HG02763 (cell line): ENCODE data around the gene S100A6.
"Not testable (repeated sequence)": the region's sequence is repeated elsewhere in the genome, so short reads cannot be mapped to it uniquely, and the experiment has no call there.

Source experiments
- ATAC-seq: cut with Tn5 transposase; IDR thresholded peaks from one replicate; pipeline ENCODE4 v1.9.1; 2021; ENCODE audit warnings: mild to moderate bottlenecking, moderate library complexity; ENCODE audit not compliant: unreplicated experiment

Gene S100A6

DNA sequence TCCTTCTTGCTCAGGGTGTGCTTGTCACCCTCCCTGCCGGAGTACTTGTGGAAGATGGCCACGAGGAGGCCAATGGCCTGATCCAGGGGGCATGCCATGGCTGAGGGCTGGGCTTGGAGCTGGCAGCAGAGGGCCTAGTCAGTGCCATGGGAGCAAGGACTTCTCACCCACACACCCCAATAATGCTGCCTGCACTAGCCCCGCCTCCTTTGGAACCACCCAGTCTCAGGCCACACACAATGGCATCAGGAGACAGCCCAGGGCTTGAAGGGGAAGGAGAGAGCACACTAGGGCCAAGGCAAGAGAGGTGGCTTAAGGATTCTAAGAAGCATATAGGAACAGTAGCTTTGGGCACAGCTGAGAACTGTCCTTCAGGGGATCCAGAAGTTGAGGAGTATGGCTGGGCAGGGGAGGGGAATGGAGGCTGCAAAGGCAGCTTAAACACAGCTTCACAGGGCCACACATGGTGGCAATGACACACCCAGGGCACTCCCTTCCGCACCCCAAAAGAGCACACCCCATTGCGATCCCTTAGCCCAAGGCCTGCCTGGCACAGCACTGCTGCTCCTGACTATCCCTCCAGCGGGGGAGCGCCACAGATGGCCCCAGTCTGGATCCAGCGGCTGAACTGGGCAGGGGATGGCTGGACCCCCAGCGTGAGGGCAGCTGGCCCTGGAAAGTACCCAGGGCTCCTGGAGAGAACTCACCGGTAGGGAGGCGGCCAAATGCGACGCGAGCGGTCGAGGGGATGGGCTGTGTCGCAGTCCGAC, at the start of gene S100A6:
Gene S100A6, minus strand, starts transcription at position 750 of the 770 bp plus-strand sequence. Its CDS starts 652 bp downstream, at position 98.
- no peak for ATAC-seq

DNA sequence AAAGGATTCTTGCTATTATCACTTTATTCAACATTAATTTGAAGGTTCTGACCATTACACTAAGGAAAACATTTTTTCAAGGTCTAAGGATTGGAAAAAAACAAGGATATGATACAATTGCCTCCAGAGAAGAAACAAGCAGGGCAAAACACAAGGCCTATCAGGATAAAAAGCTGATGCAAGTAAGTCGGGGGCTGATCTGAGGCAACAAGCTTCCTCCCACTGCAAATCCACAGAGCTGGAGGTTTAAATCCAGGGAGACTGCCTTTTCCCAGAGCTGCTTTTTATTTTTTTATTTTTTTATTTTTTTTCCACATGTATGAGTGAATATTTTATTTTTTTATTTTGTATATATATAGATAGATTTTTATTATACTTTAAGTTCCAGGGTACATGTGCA, 49.2 kb upstream of the S100A6 start:
- ATAC-seq: no peak

DNA sequence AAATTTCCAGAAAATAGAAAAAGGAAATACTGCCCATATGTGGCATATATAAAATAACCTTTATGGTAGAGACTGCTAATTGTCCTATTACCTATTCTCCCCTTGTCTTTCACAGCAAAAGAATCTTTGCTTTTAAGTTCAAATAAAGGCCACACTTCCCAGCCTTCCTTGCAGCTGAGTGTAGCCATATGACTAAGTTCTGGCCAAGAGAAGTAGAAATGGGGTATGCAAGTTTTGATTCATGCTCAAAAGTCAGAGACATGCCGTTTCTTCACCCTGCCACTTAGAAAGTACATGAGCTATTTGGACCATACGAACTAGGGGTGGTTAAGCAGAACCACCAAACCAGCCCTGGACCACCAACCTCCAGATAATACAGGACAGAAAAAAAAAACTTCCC, 48.2 kb upstream of the S100A6 start:
- no peak for ATAC-seq

DNA sequence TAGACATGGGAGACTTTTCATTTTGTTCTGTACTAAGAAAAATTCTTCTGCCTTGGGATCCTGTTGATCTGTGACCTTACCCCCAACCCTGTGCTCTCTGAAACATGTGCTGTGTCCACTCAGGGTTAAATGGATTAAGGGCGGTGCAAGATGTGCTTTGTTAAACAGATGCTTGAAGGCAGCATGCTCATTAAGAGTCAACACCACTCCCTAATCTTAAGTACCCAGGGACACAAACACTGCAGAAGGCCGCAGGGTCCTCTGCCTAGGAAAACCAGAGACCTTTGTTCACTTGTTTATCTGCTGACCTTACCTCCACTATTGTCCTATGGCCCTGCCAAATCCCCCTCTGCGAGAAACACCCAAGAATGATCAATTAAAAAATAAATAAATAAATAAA, 47.7 kb upstream of the S100A6 start:
- not testable (repeated sequence) for ATAC-seq

DNA sequence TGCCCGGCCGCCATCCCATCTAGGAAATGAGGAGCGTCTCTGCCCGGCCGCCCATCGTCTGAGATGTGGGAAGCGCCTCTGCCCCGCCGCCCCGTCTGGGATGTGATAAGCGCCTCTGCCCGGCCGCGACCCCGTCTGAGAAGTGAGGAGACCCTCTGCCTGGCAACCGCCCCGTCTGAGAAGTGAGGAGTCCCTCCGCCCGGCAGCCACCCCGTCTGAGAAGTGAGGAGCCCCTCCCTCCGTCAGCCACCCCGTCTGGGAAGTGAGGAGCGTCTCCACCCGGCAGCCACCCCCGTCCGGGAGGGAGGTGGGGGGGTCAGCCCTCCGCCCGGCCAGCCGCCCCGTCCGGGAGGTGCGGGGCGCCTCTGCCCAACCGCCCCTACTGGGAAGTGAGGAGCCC, 47.0 kb upstream of the S100A6 start:
- ATAC-seq: not testable (repeated sequence)

DNA sequence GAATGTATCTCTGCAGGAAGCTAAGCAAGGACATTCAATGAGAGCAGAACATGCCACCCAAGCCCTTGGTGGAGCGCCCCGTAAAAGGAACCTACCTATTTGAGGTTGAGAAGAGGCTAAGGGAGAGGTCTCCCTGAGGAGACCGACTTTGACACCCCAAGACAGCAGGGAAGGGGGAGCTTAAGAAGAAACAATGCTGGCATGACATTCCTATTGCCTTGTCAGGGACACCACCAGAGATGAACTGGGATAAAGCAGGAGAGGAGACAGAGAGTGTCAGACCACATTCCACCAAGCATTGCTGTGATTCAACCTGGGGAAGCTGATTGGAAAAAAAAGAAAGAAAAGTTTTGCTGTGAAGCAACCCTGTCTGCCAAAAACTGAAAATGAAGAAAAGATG, 43.1 kb upstream of the S100A6 start:
- ATAC-seq: no peak

DNA sequence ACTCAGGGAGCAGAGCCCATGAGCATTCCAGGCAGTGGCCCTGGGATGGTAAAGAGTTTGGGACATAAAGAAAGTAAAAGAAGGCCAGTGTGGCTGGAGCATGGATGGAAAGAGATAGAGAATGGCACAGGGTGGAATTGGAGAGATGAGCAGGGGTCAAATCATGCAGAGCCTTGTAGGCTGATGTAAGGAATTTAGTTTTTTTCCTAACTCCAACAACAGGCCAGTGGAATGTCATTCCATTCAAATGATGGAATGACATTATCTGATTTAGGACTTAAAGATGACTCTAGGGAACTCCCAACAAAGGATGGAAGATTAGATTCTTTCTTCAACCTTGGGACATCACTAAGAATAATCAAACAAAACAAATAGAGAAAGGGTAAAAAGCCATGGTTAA, 42.7 kb upstream of the S100A6 start:
- no peak for ATAC-seq

DNA sequence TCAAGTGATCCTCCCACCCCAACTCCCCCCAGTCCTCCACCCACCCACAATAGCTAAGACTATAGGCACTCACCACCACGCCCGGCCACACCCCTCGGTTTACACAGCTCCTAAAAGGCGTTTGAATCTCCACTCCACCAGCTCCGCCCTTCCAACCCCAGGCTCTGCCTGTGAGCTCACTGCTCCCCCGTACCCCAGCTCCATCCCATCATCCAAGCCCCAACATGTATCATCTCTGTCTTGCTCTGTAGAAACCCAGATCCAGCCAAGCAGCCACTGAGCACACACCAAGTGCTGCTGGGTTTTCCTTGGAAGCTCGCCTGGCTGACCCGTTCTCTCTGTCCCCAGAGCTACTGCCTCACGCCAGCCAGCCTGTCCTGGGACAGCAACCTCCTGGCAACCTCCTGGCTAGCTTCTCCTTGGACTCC, 41.8 kb upstream of the S100A6 start:
- ATAC-seq: no peak

DNA sequence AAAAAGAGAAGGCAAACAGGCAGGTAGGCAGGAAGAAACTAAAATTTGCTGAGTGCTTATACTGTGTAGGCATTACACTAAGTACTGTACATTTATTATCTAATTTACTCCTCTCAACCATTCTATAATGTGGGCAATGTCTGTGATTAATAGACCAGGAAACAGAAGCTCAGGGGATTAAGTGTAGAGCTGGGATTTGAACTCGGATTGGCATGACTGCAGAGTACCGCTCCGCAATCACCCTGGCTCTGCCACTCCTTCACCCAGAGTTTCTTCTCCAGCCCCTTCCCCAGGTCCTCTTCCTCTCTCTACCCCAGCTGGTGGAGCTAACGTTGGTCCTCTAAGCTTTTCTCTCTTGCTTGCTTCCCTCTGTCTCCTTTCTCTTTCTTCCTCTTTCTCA, 41.3 kb upstream of the S100A6 start:
- ATAC-seq: no peak

DNA sequence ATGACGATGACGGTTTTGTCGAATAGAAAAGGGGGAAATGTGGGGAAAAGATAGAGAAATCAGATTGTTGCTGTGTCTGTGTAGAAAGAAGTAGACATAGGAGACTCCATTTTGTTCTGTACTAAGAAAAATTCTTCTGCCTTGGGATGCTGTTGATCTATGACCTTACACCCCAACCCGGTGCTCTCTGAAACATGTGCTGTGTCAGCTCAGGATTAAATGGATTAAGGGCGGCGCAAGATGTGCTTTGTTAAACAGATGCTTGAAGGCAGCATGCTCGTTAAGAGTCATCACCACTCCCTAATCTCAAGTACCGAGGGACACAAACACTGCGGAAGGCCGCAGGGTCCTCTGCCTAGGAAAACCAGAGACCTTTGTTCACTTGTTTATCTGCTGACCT, 39.7 kb upstream of the S100A6 start:
- ATAC-seq: not testable (repeated sequence)

DNA sequence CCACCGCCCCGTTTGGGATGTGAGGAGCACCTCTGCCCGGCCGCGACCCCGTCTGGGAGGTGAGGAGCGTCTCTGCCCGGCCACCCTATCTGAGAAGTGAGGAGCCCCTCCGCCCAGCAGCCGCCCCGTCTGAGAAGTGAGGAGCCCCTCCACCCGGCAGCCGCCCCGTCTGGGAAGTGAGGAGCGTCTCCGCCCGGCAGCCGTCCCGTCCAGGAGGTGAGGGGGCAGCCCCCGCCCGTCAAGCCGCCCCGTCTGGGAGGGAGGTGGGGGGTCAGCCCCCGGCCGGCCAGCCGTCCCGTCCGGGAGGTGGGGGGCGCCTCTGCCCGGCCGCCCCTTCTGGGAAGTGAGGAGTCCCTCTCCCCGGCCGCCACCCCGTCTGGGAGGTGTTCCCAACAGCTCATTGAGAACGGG, 39.3 kb upstream of the S100A6 start:
- not testable (repeated sequence) for ATAC-seq

DNA sequence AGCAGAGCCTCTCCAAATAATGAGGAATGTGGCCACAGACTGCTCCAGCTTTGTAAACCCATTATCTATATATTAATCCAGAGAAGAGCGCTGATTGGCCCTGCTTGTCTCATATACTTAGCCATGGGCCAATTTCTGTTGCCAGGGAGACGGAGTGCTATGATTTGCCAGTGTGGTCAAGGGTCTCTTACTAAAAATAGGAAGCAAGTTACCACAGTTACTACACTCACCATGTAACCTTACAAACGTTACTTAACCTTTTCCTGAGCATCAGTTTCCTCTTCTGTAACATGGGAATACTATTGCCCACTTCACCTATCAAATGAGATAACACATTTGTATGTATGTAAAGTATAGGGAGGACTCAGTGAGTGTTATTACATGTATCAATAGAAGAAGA, 37.6 kb upstream of the S100A6 start:
- ATAC-seq: no peak

DNA sequence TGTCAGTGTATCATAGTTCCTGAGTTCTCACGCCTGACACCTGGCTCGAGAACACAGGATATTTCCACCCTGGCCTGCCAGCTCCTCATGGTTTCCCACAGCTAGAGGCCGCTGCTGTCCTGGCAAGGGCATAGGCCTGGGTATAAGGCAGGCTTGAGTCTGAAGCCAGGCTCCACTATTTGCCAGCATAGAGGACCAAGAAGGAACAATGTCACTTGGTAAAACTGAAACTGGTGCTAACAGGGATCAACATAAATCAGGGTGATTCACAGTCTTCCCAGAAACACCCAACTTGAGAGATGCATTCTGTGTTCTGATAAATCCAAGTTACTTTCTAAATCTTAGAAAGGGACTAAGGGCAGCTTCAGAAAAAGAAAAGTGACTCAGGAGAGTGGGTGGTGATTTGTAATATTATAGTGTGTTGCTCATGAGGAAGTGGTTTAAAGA, 36.8 kb upstream of the S100A6 start:
- peak; percentile 58 for ATAC-seq

DNA sequence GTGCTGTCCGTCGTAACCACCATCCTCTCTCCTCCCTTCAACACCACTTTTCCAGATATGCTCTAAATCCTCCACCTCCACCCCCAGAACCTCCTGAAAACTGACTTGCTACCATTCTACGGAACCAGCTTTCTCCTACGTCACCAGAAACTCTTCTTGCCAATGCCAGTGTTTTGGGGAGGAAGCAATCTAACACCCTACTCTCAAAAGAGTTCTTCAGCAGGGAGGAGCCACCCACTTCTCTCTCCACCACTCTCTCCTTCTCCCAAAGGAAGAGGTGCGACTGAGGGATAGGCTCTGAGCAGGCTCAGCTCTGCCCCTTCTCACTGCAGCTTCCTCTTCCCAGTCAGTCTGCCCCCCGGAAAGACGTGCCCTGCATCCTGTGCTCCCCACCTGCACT, 35.9 kb upstream of the S100A6 start:
- ATAC-seq: no peak

DNA sequence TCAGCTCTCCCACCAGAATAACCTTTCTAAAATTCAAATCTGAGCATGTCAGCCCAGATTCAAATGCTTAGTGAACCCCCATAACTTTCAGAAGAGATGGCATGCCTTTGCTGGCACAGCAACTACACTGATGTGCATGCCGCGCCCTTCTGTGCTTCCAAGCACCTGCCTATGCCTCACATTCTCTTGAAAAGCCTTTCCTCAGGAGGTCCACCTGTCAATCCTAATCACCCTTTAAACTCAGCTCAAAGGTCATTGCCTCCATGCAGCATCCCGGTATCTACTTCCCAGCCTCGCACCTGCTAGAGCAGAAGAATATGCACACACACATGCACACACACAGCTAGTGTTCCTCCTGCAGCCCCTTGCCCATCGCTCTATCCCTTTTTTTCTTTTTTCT, 35.1 kb upstream of the S100A6 start:
- no peak for ATAC-seq

DNA sequence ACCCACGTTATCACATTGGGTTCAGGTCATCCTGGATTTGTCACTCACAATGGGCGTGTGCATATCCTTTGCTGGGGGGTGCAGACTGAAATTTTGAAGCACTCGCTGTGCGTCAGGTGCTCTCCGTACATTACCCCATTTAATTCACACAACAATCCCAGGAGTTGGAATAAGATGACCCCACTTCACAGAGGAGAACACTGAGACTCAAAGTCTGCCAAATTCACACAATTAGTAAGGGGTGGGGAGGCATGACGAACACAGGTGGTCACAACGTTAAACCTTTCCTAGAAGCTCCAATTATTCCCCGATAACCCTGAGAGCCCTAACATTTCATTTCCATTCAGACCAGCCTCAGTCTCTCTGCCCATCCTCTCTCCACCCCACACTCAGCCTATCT, 33.7 kb upstream of the S100A6 start:
- no peak for ATAC-seq

DNA sequence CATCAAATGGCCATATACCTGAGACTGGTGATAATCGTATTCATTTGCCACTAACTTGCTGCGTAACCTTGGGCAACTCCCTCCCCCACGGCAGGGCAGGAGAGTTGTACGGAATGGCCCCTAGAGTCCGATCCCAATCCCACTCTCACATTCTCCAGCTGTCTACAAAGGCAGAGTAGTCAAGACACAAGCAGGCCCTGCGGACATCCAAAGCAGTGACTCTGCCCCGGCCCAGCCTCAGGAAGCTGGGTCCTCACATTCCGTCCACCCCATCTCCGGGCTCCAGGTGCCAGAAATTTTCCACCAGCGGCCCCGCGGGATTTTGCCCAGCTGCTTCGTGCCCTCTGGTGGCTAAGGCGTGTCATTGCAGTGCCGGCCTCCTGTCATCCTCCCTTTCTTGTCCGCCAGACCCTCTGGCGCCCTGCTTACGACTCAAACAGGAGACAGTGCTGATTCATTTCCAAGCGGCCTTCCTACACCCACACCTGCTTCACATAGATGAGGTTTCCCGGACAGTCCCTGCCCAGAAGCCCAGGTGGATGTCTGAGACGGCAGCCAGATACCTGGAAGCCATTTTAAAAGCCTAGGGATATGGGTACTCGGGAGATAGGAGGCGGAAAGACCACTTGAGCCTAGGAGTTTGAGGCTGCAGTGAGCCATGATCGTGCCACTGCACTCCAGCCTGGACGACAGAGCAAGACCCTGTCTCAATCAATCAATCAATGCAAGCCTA, 32.7 kb upstream of the S100A6 start:
- no peak for ATAC-seq

DNA sequence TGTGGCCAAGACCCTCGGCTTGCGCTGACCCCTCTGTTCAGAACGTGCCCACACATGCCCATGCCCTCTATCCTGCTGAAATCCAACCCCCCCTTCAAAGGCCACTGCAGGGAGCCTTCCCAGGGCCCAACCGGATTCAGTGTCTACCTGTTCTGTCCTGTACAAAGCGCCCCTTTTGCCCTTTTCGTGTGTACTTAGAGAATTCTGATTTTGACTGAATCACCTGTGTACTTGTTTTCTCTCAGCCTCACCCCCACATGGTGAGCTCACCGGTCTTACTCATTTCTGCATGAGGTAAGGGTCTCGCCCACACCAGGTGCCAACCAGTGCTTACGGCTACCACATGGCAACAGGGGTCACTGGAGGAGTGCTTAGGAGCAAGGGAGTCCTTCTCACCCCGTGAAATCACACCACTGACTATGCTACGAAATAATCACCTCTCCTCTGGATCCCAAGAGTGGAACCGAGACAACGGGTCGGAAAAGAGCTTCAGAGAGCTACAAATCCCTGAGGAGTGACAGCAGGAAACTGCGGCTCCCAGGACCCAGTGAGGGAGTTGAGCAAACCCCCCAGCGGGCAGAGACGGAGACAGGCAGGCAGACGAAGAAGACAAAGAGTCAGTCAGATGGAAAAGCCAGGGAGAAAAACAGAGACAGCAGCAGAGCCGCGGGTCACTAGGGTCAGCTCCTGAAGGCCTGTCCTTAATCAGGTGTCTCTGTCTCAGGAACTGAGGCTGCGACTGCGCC, 32.0 kb upstream of the S100A6 start:
- ATAC-seq: no peak

DNA sequence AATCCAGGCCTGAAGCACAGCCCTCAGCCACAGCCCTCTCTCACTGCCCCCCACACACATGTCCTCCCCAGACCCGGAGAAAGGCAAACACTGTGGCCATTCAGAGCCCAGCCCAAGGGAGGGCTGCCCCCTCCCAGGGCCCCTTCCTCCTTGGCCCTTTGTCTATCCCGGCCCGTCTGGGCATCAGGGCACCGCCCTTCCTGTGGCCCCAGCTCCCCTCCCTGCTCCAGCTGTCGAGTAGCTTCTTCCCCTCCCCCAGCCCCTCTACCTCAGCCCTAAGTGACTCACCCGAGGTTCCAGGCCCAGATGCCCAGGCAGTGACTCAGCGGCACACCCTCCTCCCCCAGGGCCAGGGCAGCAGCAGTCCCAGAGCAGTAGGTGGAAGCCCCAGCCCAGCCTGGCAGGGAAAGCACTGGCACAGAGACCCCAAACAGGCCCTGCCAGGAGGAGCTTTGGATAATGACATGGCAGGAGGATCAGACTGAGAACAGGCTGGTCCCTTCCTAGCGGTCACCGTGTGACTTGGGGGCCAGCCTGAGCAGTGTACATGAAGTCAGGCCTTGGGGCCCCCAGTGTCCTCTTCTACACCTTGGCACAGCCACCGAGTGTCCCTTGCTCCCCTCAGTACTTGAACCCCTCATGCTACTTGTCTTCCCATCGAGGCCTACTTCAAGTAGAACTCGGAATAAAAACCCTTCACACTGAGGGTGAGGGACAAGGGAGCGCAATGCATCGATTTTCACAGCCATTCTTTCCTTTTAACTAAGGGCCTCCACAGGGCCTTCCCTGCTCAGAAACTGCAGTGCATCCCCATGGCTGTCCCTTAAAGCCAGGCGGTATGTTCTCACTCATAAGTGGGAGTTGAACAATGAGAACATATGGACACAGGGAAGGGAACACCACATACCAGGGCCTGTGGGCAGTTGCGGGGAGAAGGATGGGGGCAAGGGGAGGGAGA, 30.9 kb upstream of the S100A6 start:
- no peak for ATAC-seq
